ENCODE data around the gene FAM120A.

Gene FAM120A

DNA sequence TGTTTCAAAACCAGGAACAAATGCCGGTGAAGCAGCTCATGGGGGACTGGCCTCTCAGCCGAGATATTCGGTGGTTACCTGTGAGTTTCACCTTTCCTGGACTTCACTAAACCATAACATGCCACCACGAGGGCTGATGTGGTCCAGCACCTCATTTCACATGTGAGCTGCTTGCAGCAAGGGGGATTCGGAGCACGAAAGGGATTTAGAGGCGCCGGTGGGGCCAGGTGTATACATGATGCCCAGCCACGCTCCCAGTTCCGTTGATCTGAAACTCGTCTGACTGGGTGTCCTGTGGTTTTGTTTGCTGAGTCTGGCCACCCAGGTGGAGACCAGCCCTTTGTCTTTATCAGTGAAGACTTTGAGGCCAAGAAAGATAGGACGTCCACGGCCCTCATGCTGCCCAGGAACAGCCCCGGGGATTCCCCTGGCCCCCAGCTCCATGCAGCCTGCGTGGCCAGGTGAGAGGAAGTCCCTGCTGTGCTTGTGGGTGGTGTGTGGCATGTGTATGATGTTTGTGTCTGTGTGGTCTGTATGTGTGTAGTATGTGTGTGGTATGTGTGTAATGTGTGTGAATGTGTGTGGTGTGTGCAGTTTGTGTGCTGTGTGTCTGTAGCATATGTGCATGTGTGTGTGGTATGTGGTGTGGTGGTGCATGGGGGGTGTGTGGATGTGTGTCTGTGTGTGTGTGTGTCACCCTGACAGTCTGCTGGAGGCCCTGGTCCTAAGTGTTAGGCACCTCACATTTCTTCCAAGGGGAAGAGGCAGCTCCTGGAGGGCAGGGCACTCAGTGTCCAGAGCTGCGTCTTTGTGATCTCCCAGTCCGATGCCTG, 148.3 kb downstream of the FAM120A start:
- no peak overlapping the region for H4K91ac ChIP-seq (ENCODE audit: low read depth, low read length, poor library complexity)
- peaks cover 26% of the 10 kb centered on the region for H3K79me1 ChIP-seq (ENCODE audit: low read depth, low read length)
- H3K4me1 ChIP-seq (ENCODE audit: control insufficient read depth in 2 of 2, insufficient read depth in 1 of 2, low read depth in 1 of 2, low read length in 2 of 2): peaks cover 7 to 16% of the 10 kb centered on the region in 2 donors
- no peak overlapping the region for H3K4ac ChIP-seq (ENCODE audit: low read length)
- no peak for DNase-seq (ENCODE audit: low spot score)
- H2BK12ac ChIP-seq (ENCODE audit: low read length): peak overlapping the region; percentile 78
- H3K9me3 ChIP-seq (replicated peaks in 1 of 2; ENCODE audit: control insufficient read depth in 2 of 2, insufficient read depth in 1 of 2, low read depth in 1 of 2, low read length in 2 of 2): peaks cover 0 to 2% of the 10 kb centered on the region in 2 donors
- H3K4me2 ChIP-seq (ENCODE audit: insufficient read depth, low read length, poor library complexity, severe bottlenecking): no peak overlapping the region
- no peak overlapping the region for H2BK5ac ChIP-seq (ENCODE audit: low read length)
- WGBS, 2 donors (ENCODE audit: extremely low coverage in 2 of 2, insufficient read length in 2 of 2, insufficient replicate concordance in 1 of 2): no CpG with 5 or more reads among the region's 17 CpGs
- H2AFZ ChIP-seq (ENCODE audit: low read length): no peak overlapping the region
- H3K9ac ChIP-seq (ENCODE audit: low read depth, low read length, poor library complexity): peak overlapping the region; percentile 79
- H3K18ac ChIP-seq (ENCODE audit: low read length): no peak overlapping the region
- H4K8ac ChIP-seq (ENCODE audit: low read depth, low read length): peak overlapping the region; percentile 45
- H3K14ac ChIP-seq (ENCODE audit: low read length): peak overlapping the region; percentile 75
- no peak overlapping the region for H2BK15ac ChIP-seq (ENCODE audit: low read length)
- H2BK120ac ChIP-seq (ENCODE audit: low read depth, low read length): no peak overlapping the region
- H3K27ac ChIP-seq (replicated peaks; ENCODE audit: low read length): no peak overlapping the region
- H2AK5ac ChIP-seq (ENCODE audit: low read depth, low read length): no peak overlapping the region
- H3K4me3 ChIP-seq (ENCODE audit: low read length in 2 of 2): peak overlapping the region in 1 of 2 donors; percentile 46
- no peaks in the 10 kb centered on the region for H3K27me3 ChIP-seq (ENCODE audit: control insufficient read depth in 3 of 3, insufficient read depth in 3 of 3, low read depth in 1 of 3, low read length in 3 of 3)
- H3K23ac ChIP-seq (ENCODE audit: low read depth, low read length, poor library complexity): peak overlapping the region; percentile 32
- peaks cover 0 to 8% of the 10 kb centered on the region in 2 donors for H3K36me3 ChIP-seq (replicated peaks in 1 of 2; ENCODE audit: control insufficient read depth in 2 of 2, insufficient read depth in 2 of 2, low read length in 2 of 2)

DNA sequence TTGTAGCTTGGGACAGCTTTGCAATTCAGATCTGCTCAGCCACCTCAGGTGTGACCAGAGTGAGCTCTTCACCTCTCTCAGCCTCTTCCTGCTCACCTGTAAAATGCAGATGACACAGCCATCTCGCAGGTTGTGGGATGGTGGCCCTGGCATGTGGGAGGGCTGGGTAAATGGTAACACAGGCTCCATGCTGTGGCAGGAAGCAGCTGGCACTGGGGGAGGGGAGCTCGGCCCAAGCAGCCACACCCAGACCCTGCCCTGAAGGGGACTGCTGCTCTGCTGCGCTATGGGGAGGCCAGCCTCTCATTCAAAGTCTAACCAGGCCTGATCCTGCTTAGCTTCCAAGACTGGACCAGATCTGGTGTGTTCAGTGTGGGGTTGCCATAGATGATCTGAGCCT, 149.0 kb downstream of the FAM120A start:
- no peak overlapping the region for H2BK12ac ChIP-seq (ENCODE audit: low read length)
- peaks cover 0 to 2% of the 10 kb centered on the region in 2 donors for H3K9me3 ChIP-seq (replicated peaks in 1 of 2; ENCODE audit: control insufficient read depth in 2 of 2, insufficient read depth in 1 of 2, low read depth in 1 of 2, low read length in 2 of 2)
- no peak overlapping the region for H3K4me2 ChIP-seq (ENCODE audit: insufficient read depth, low read length, poor library complexity, severe bottlenecking)
- H4K91ac ChIP-seq (ENCODE audit: low read depth, low read length, poor library complexity): no peak overlapping the region
- DNase-seq (ENCODE audit: low spot score): no peak
- peaks cover 0 to 6% of the 10 kb centered on the region in 2 donors for H3K36me3 ChIP-seq (replicated peaks in 1 of 2; ENCODE audit: control insufficient read depth in 2 of 2, insufficient read depth in 2 of 2, low read length in 2 of 2)
- peak overlapping the region; percentile 21 for H3K23ac ChIP-seq (ENCODE audit: low read depth, low read length, poor library complexity)
- H4K8ac ChIP-seq (ENCODE audit: low read depth, low read length): no peak overlapping the region
- H3K27me3 ChIP-seq (ENCODE audit: control insufficient read depth in 3 of 3, insufficient read depth in 3 of 3, low read depth in 1 of 3, low read length in 3 of 3): no peaks in the 10 kb centered on the region
- no peak overlapping the region for H3K18ac ChIP-seq (ENCODE audit: low read length)
- H2BK15ac ChIP-seq (ENCODE audit: low read length): no peak overlapping the region
- no peak overlapping the region for H3K9ac ChIP-seq (ENCODE audit: low read depth, low read length, poor library complexity)
- no CpG with 5 or more reads among the region's 3 CpGs for WGBS, 2 donors (ENCODE audit: extremely low coverage in 2 of 2, insufficient read length in 2 of 2, insufficient replicate concordance in 1 of 2)
- H3K27ac ChIP-seq (replicated peaks; ENCODE audit: low read length): no peak overlapping the region
- no peak overlapping the region for H2AFZ ChIP-seq (ENCODE audit: low read length)
- H3K14ac ChIP-seq (ENCODE audit: low read length): peak overlapping the region; percentile 12
- H3K4ac ChIP-seq (ENCODE audit: low read length): no peak overlapping the region
- no peak overlapping the region for H2BK5ac ChIP-seq (ENCODE audit: low read length)
- peaks cover 26% of the 10 kb centered on the region for H3K79me1 ChIP-seq (ENCODE audit: low read depth, low read length)
- H2AK5ac ChIP-seq (ENCODE audit: low read depth, low read length): no peak overlapping the region
- H2BK120ac ChIP-seq (ENCODE audit: low read depth, low read length): no peak overlapping the region
- peaks cover 7 to 16% of the 10 kb centered on the region in 2 donors for H3K4me1 ChIP-seq (ENCODE audit: control insufficient read depth in 2 of 2, insufficient read depth in 1 of 2, low read depth in 1 of 2, low read length in 2 of 2)
- no peak overlapping the region for H3K4me3 ChIP-seq (ENCODE audit: low read length in 2 of 2)

GRCh38 chr9:93601063-93601462, 149.6 kb downstream of the FAM120A start:
- peaks cover 7 to 16% of the 10 kb centered on the region in 2 donors for H3K4me1 ChIP-seq (ENCODE audit: control insufficient read depth in 2 of 2, insufficient read depth in 1 of 2, low read depth in 1 of 2, low read length in 2 of 2)
- H3K18ac ChIP-seq (ENCODE audit: low read length): no peak overlapping the region
- peaks cover 26% of the 10 kb centered on the region for H3K79me1 ChIP-seq (ENCODE audit: low read depth, low read length)
- no peak overlapping the region for H3K4me3 ChIP-seq (ENCODE audit: low read length in 2 of 2)
- no peak overlapping the region for H2AK5ac ChIP-seq (ENCODE audit: low read depth, low read length)
- no peak for DNase-seq (ENCODE audit: low spot score)
- no peak overlapping the region for H2BK120ac ChIP-seq (ENCODE audit: low read depth, low read length)
- no peak overlapping the region for H3K23ac ChIP-seq (ENCODE audit: low read depth, low read length, poor library complexity)
- peaks cover 0 to 2% of the 10 kb centered on the region in 2 donors for H3K9me3 ChIP-seq (replicated peaks in 1 of 2; ENCODE audit: control insufficient read depth in 2 of 2, insufficient read depth in 1 of 2, low read depth in 1 of 2, low read length in 2 of 2)
- no peak overlapping the region for H4K91ac ChIP-seq (ENCODE audit: low read depth, low read length, poor library complexity)
- H3K9ac ChIP-seq (ENCODE audit: low read depth, low read length, poor library complexity): no peak overlapping the region
- no peaks in the 10 kb centered on the region for H3K27me3 ChIP-seq (ENCODE audit: control insufficient read depth in 3 of 3, insufficient read depth in 3 of 3, low read depth in 1 of 3, low read length in 3 of 3)
- no peak overlapping the region for H3K4ac ChIP-seq (ENCODE audit: low read length)
- H2BK15ac ChIP-seq (ENCODE audit: low read length): no peak overlapping the region
- H3K14ac ChIP-seq (ENCODE audit: low read length): no peak overlapping the region
- peaks cover 0 to 5% of the 10 kb centered on the region in 2 donors for H3K36me3 ChIP-seq (replicated peaks in 1 of 2; ENCODE audit: control insufficient read depth in 2 of 2, insufficient read depth in 2 of 2, low read length in 2 of 2)
- no peak overlapping the region for H3K4me2 ChIP-seq (ENCODE audit: insufficient read depth, low read length, poor library complexity, severe bottlenecking)
- H2AFZ ChIP-seq (ENCODE audit: low read length): no peak overlapping the region
- WGBS, 2 donors (ENCODE audit: extremely low coverage in 2 of 2, insufficient read length in 2 of 2, insufficient replicate concordance in 1 of 2): no CpG with 5 or more reads among the region's 4 CpGs
- H2BK5ac ChIP-seq (ENCODE audit: low read length): no peak overlapping the region
- H4K8ac ChIP-seq (ENCODE audit: low read depth, low read length): no peak overlapping the region
- no peak overlapping the region for H3K27ac ChIP-seq (replicated peaks; ENCODE audit: low read length)
- no peak overlapping the region for H2BK12ac ChIP-seq (ENCODE audit: low read length)

- H2BK5ac ChIP-seq (ENCODE audit: low read length): no peak overlapping the region
- H4K8ac ChIP-seq (ENCODE audit: low read depth, low read length): no peak overlapping the region
- peak overlapping the region; percentile 81 for H4K91ac ChIP-seq (ENCODE audit: low read depth, low read length, poor library complexity)
- H2BK120ac ChIP-seq (ENCODE audit: low read depth, low read length): no peak overlapping the region
- H3K36me3 ChIP-seq (replicated peaks in 1 of 2; ENCODE audit: control insufficient read depth in 2 of 2, insufficient read depth in 2 of 2, low read length in 2 of 2): peaks cover 0 to 5% of the 10 kb centered on the region in 2 donors
- H3K27me3 ChIP-seq (ENCODE audit: control insufficient read depth in 3 of 3, insufficient read depth in 3 of 3, low read depth in 1 of 3, low read length in 3 of 3): no peaks in the 10 kb centered on the region
- H3K4me3 ChIP-seq (ENCODE audit: low read length in 2 of 2): no peak overlapping the region
- no peak overlapping the region for H2BK12ac ChIP-seq (ENCODE audit: low read length)
- H3K14ac ChIP-seq (ENCODE audit: low read length): no peak overlapping the region
- DNase-seq (ENCODE audit: low spot score): no peak
- WGBS, 2 donors (ENCODE audit: extremely low coverage in 2 of 2, insufficient read length in 2 of 2, insufficient replicate concordance in 1 of 2): no CpG with 5 or more reads among the region's 5 CpGs
- H3K9ac ChIP-seq (ENCODE audit: low read depth, low read length, poor library complexity): no peak overlapping the region
- no peak overlapping the region for H2BK15ac ChIP-seq (ENCODE audit: low read length)
- no peak overlapping the region for H3K18ac ChIP-seq (ENCODE audit: low read length)
- H3K4ac ChIP-seq (ENCODE audit: low read length): no peak overlapping the region
- no peak overlapping the region for H2AK5ac ChIP-seq (ENCODE audit: low read depth, low read length)
- H2AFZ ChIP-seq (ENCODE audit: low read length): no peak overlapping the region
- no peak overlapping the region for H3K4me2 ChIP-seq (ENCODE audit: insufficient read depth, low read length, poor library complexity, severe bottlenecking)
- peaks cover 7 to 16% of the 10 kb centered on the region in 2 donors for H3K4me1 ChIP-seq (ENCODE audit: control insufficient read depth in 2 of 2, insufficient read depth in 1 of 2, low read depth in 1 of 2, low read length in 2 of 2)
- H3K23ac ChIP-seq (ENCODE audit: low read depth, low read length, poor library complexity): no peak overlapping the region
- H3K79me1 ChIP-seq (ENCODE audit: low read depth, low read length): peaks cover 26% of the 10 kb centered on the region
- peaks cover 0 to 2% of the 10 kb centered on the region in 2 donors for H3K9me3 ChIP-seq (replicated peaks in 1 of 2; ENCODE audit: control insufficient read depth in 2 of 2, insufficient read depth in 1 of 2, low read depth in 1 of 2, low read length in 2 of 2)
- no peak overlapping the region for H3K27ac ChIP-seq (replicated peaks; ENCODE audit: low read length)
Observed at GRCh38 chr9:93601666-93602065, 150.2 kb downstream of the FAM120A start.

Measured in neuronal stem cell (in vitro differentiated cells).